ENCODE results near the gene SERBP1.

DNA sequence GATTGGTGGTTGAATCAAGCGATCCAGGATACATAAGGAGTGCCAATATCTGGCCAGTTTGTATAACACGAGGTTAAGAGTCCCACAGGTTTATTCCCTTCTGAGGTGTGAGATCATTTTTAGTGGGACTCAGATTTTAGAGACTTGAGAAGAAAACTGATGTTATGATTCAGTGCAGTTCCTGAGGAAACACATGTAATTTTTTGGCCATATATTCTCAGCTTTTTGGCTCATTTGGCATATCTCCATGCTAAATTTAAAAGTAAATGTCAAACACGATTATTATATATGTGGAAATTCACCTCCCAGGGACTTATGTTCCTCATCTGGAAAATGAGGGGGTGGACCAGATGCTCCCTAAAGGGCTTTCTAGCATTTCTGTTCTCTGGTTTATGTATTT is 39.2 kb upstream of the SERBP1 start:
- TF ChIP-seq, protein P1, sequence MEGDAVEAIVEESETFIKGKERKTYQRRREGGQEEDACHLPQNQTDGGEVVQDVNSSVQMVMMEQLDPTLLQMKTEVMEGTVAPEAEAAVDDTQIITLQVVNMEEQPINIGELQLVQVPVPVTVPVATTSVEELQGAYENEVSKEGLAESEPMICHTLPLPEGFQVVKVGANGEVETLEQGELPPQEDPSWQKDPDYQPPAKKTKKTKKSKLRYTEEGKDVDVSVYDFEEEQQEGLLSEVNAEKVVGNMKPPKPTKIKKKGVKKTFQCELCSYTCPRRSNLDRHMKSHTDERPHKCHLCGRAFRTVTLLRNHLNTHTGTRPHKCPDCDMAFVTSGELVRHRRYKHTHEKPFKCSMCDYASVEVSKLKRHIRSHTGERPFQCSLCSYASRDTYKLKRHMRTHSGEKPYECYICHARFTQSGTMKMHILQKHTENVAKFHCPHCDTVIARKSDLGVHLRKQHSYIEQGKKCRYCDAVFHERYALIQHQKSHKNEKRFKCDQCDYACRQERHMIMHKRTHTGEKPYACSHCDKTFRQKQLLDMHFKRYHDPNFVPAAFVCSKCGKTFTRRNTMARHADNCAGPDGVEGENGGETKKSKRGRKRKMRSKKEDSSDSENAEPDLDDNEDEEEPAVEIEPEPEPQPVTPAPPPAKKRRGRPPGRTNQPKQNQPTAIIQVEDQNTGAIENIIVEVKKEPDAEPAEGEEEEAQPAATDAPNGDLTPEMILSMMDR (IDR thresholded peaks at IDR 0.05) = no peak
- no peak for TF ChIP-seq ZFX (IDR thresholded peaks at IDR 0.05; ENCODE audit: borderline replicate concordance)

Measured in 22Rv1 (cell line).